Loucy (cell line): ENCODE results near the gene ASPRV1.

Source experiments
- EZH2phosphoT487 ChIP-seq: fragments of 200-600 bp; IDR thresholded peaks from 2 replicates; pipeline ENCODE4 v1.6.1; 2018; ENCODE audit warnings: antibody characterized with exemption, mild to moderate bottlenecking, moderate library complexity, borderline replicate concordance
- TF ChIP-seq, protein P1 (sequence below): fragments of 200-600 bp; sonication (generic); conservative IDR thresholded peaks from 2 replicates; pipeline ENCODE4 v1.5.1; 2014; ENCODE audit warnings: mild to moderate bottlenecking, antibody characterized with exemption, low read length

DNA sequence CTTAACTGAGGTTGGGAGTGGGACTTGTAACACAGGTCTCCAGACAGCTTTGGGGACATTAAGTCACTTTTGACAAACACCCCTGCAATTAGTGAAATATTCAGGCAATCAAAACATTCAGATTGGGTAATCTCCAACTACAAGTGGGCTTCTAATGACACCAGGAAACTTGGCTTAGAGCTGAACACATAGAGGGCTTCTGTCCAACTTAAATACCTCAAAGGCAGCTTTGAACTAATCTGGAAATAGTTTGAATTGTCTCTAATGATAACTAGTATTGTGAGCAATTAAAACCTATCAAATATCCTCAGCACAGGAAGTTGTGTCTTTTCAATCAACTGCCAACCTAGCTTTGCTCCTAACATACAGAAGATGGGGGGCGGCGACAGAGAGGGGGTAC lies 5.1 kb upstream of the ASPRV1 start:
- TF ChIP-seq, protein P1, sequence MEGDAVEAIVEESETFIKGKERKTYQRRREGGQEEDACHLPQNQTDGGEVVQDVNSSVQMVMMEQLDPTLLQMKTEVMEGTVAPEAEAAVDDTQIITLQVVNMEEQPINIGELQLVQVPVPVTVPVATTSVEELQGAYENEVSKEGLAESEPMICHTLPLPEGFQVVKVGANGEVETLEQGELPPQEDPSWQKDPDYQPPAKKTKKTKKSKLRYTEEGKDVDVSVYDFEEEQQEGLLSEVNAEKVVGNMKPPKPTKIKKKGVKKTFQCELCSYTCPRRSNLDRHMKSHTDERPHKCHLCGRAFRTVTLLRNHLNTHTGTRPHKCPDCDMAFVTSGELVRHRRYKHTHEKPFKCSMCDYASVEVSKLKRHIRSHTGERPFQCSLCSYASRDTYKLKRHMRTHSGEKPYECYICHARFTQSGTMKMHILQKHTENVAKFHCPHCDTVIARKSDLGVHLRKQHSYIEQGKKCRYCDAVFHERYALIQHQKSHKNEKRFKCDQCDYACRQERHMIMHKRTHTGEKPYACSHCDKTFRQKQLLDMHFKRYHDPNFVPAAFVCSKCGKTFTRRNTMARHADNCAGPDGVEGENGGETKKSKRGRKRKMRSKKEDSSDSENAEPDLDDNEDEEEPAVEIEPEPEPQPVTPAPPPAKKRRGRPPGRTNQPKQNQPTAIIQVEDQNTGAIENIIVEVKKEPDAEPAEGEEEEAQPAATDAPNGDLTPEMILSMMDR = no peak
- no peak for TF ChIP-seq EZH2phosphoT487
